ENCODE results near the gene ZBTB16.
A peak's percentile ranks its signal among the peaks of the same experiment; 100 is the strongest.

ZBTB16 gene

GRCh38 chr11:114250180-114250579 lies 190.7 kb downstream of the ZBTB16 start:
- DNase-seq, result no peak

- no peak for DNase-seq
Measured at GRCh38 chr11:114250993-114251814, 191.7 kb downstream of the ZBTB16 start.

- DNase-seq, result no peak
Measured at GRCh38 chr11:114251815-114252337, 192.4 kb downstream of the ZBTB16 start.

- DNase-seq, result no peak
Measured at GRCh38 chr11:114252767-114253166, 193.3 kb downstream of the ZBTB16 start.

- no peak for DNase-seq
Measured at GRCh38 chr11:114253771-114254170, 194.3 kb downstream of the ZBTB16 start.

GRCh38 chr11:114254571-114255146 lies 195.1 kb downstream of the ZBTB16 start:
- no peak for DNase-seq

GRCh38 chr11:114255289-114255688 lies 195.8 kb downstream of the ZBTB16 start:
- no peak for DNase-seq

GRCh38 chr11:114256176-114256966 lies 196.9 kb downstream of the ZBTB16 start:
- no peak for DNase-seq

- DNase-seq, result no peak
Measured at GRCh38 chr11:114256967-114257286, 197.4 kb downstream of the ZBTB16 start.

GRCh38 chr11:114257621-114258558 lies 198.4 kb downstream of the ZBTB16 start:
- no peak for DNase-seq

GRCh38 chr11:114258696-114259095 lies 199.2 kb downstream of the ZBTB16 start:
- DNase-seq, result no peak

GRCh38 chr11:114259124-114259526 lies 199.6 kb downstream of the ZBTB16 start:
- DNase-seq, result peak in 1 of 5 experiments; percentile 12

- no peak for DNase-seq
Measured at GRCh38 chr11:114259551-114259983, 200.1 kb downstream of the ZBTB16 start.

- DNase-seq, result no peak
Measured at GRCh38 chr11:114260077-114260476, 200.6 kb downstream of the ZBTB16 start.

GRCh38 chr11:114260483-114260882 lies 201.0 kb downstream of the ZBTB16 start:
- no peak for DNase-seq

- no peak for DNase-seq
Measured at GRCh38 chr11:114261791-114262190, 202.3 kb downstream of the ZBTB16 start.

- peak in 1 of 5 experiments; percentile 51 for DNase-seq
Measured at GRCh38 chr11:114262681-114263512, 203.4 kb downstream of the ZBTB16 start.

- no peak for DNase-seq
Measured at GRCh38 chr11:114263513-114264170, 204.1 kb downstream of the ZBTB16 start.

GRCh38 chr11:114264381-114264780 lies 204.9 kb downstream of the ZBTB16 start:
- DNase-seq, result no peak

- no peak for DNase-seq
Measured at GRCh38 chr11:114265122-114265878, 205.8 kb downstream of the ZBTB16 start.
